GM12878 (cell line): ENCODE measurements around the gene CFAP97D2. TPM values are rescaled to one million over a fixed set of nuclear protein-coding genes. Genes with fewer than 3 reads are reported as not detected.

Source experiments
- ATAC-seq: fragments of 200-7000 bp; cut with Tn5 transposase; 3 replicates; pipeline ENCODE4 v1.9.1; 2020; ENCODE audit warnings: mild to moderate bottlenecking, moderate library complexity
- BruUV-seq: library from RNA; stranded (reverse); fragments of 400-500 nt; replicated peaks from 2 replicates; lab custom pipeline; 2021; lab: Mats Ljungman, UMichigan
- CTCF ChIA-PET: fragments of 300-600 bp; sonication (Branson Sonifier 250); formaldehyde crosslinking; extraction: SDS; loops from one replicate; lab custom pipeline; 2021; ENCODE audit warnings: inconsistent platforms; lab: Yijun Ruan, JAX
- POLR2A ChIA-PET: fragments of 350-600 bp; formaldehyde crosslinking; extraction: SDS; loops from one replicate; lab custom pipeline; 2021; ENCODE audit warnings: inconsistent platforms; lab: Charles Lee
- RAD21 ChIA-PET: fragments of 300-600 bp; sonication (Branson Sonifier 250); formaldehyde crosslinking; loops from one replicate; lab custom pipeline; 2023; ENCODE audit warnings: antibody characterized with exemption; ENCODE audit not compliant: unreplicated experiment; lab: Charles Lee
- SMC1A ChIA-PET: fragments of 300-600 bp; sonication (Branson Sonifier 250); formaldehyde crosslinking; loops from one replicate; lab custom pipeline; 2023; ENCODE audit not compliant: unreplicated experiment, uncharacterized antibody; lab: Charles Lee
- DNase-seq: peaks from one replicate; pipeline ENCODE4 v3.0.0-alpha.2; 2011; ENCODE audit warnings: low read depth, low spot score
- FAIRE-seq: peaks from 3 replicates; lab custom pipeline; 2011; peaks lifted over from hg19 to GRCh38; lab: Jason Lieb, UNC
- H2AFZ ChIP-seq: 2 replicates; pipeline ENCODE4 v1.6.0; 2011; ENCODE audit warnings: low read depth, low read length, control low read depth; ENCODE audit not compliant: control insufficient read depth
- H3K27ac ChIP-seq: 2 replicates; pipeline ENCODE4 v1.5.1; 2011; ENCODE audit warnings: control low read depth; ENCODE audit not compliant: control insufficient read depth, insufficient read depth
- H3K27me3 ChIP-seq, 2 experiments: replicated peaks in 1 of 2; 2 replicates each; pipeline versions ENCODE4 v1.6.0 to v1.6.1; 2011; ENCODE audit warnings: low read length in 1 of 2; ENCODE audit not compliant: control insufficient read depth in 2 of 2, insufficient read depth in 2 of 2
- H3K36me3 ChIP-seq, 2 experiments: 2 replicates each; pipeline ENCODE4 v1.5.1; 2011; ENCODE audit warnings: low read length in 1 of 2; ENCODE audit not compliant: control insufficient read depth in 2 of 2, insufficient read depth in 2 of 2
- H3K4me1 ChIP-seq: 2 replicates; pipeline ENCODE4 v1.6.1; 2011; ENCODE audit warnings: mild to moderate bottlenecking, low read length, moderate library complexity, mixed read lengths; ENCODE audit not compliant: control insufficient read depth, insufficient read depth
- H3K4me2 ChIP-seq: 2 replicates; pipeline ENCODE4 v1.6.0; 2011; ENCODE audit warnings: control low read depth; ENCODE audit not compliant: control insufficient read depth, insufficient read depth
- H3K4me3 ChIP-seq: fragments of 200-600 bp; sonication (generic); 2 replicates; pipeline ENCODE4 v1.5.1; 2016
- H3K79me2 ChIP-seq: 2 replicates; pipeline ENCODE4 v1.6.0; 2011; ENCODE audit warnings: low read length; ENCODE audit not compliant: control insufficient read depth, insufficient read depth
- H3K9ac ChIP-seq: 2 replicates; pipeline ENCODE4 v1.8.0; 2011; ENCODE audit warnings: low read length, control low read depth, mixed read lengths; ENCODE audit not compliant: control insufficient read depth, insufficient read depth
- H3K9me3 ChIP-seq: replicated peaks from 3 replicates; pipeline ENCODE4 v1.5.1; 2011; ENCODE audit warnings: mild to moderate bottlenecking, low read length; ENCODE audit not compliant: control insufficient read depth, insufficient read depth
- H4K20me1 ChIP-seq: 2 replicates; pipeline ENCODE4 v1.6.0; 2011; ENCODE audit not compliant: control insufficient read depth, insufficient read depth
- ATF7 ChIP-seq: fragments of 450-650 bp; IDR thresholded peaks from 2 replicates; pipeline ENCODE4 v1.6.1; 2016; ENCODE audit warnings: low read depth, mild to moderate bottlenecking
- HDAC2 ChIP-seq: fragments of 200-600 bp; sonication (generic); IDR thresholded peaks from 2 replicates; pipeline ENCODE4 v1.6.1; 2017
- NFXL1 ChIP-seq: fragments of 450-650 bp; IDR thresholded peaks from 2 replicates; pipeline ENCODE4 v1.6.1; 2017; ENCODE audit warnings: antibody characterized with exemption, mild to moderate bottlenecking, borderline replicate concordance
- ZBTB40 ChIP-seq: fragments of 450-650 bp; IDR thresholded peaks from 2 replicates; pipeline ENCODE4 v1.6.1; 2016; ENCODE audit warnings: mild to moderate bottlenecking, moderate library complexity, borderline replicate concordance
- WGBS: methylation state at CpG from one replicate; pipeline ENCODE4 v1.1.6; 2016; ENCODE audit warnings: low lambda C conversion rate; ENCODE audit not compliant: insufficient replicate concordance, insufficient coverage; ENCODE audit errors: missing lambda C conversion rate; 5-methylcytosine and 5-hydroxymethylcytosine counted together
- in situ Hi-C: fragments of 300-500 bp; cut with MboI; formaldehyde crosslinking; loops from 9 replicates; pipeline ENCODE4 v1.14.3; 2018; ENCODE audit warnings: mixed read lengths
- intact Hi-C: fragments of 100-400 bp; cut with micrococcal nuclease; formaldehyde crosslinking; loops from one replicate; pipeline ENCODE4 v1.14.2; 2022; ENCODE audit not compliant: unreplicated experiment
- polyA plus RNA-seq, 11 experiments: library from polyadenylated mRNA; depleted of rRNA in 4 of 11; unstranded in 6 of 11; stranded (reverse) in 5 of 11; fragments of >200 nt; fragmentation: Nextera tagmentation in 4 of 11; fragmentation: Illumina TruSeq in 1 of 11; extraction: Ambion mirVana in 4 of 11; extraction: Trizol in 1 of 11; gene quantifications; 1 replicate in 1 of 11; 2 replicates in 10 of 11; pipeline versions ENCODE4 v1.2.1 to v1.2.3, GENCODE V29; 2011 to 2016; ENCODE audit warnings: inconsistent platforms in 2 of 11, missing spikeins in 2 of 11, low read depth in 1 of 11
- total RNA-seq, 4 experiments: library from RNA; depleted of rRNA in 3 of 4; stranded (reverse); fragments of >200 nt in 3 of 4; fragmentation: Illumina TruSeq in 1 of 4; extraction: Trizol in 1 of 4; gene quantifications; 2 replicates each; pipeline versions ENCODE4 v1.2.1 to v1.2.3, GENCODE V29; 2013 to 2021
- TF ChIP-seq, protein P1 (sequence below): IDR thresholded peaks from 2 replicates; pipeline ENCODE4 v1.6.1; 2011; ENCODE audit warnings: low read depth, mild to moderate bottlenecking, low read length, moderate library complexity, borderline replicate concordance; ENCODE audit errors: extremely low read depth
- TF ChIP-seq, protein P2 (sequence below): fragments of 450-650 bp; IDR thresholded peaks from 2 replicates; pipeline ENCODE4 v1.6.1; 2014; ENCODE audit warnings: mild to moderate bottlenecking

CFAP97D2 gene
- total and polyA plus RNA-seq, 10 of the 15 experiments (the other 5 are each of a cell fraction or from before 2014, with no cell fraction given), result not detected

- H3K9ac ChIP-seq, result no peak overlapping the region
- no peaks in the 10 kb centered on the region; the same call in 1 of the 3 replicates for H3K9me3 ChIP-seq
- H3K36me3 ChIP-seq, result no peaks in the 10 kb centered on the region
- FAIRE-seq, result no peak
- SMC1A ChIA-PET, result no interaction called here
- WGBS, result 57% methylated on average over 5 of the region's 5 CpGs
- no TSS peak for BruUV-seq
- no peak overlapping the region for H3K4me3 ChIP-seq
- H3K79me2 ChIP-seq, result no peaks in the 10 kb centered on the region
- H4K20me1 ChIP-seq, result no peaks in the 10 kb centered on the region
- no peak for TF ChIP-seq ATF7
- TF ChIP-seq, protein P1, sequence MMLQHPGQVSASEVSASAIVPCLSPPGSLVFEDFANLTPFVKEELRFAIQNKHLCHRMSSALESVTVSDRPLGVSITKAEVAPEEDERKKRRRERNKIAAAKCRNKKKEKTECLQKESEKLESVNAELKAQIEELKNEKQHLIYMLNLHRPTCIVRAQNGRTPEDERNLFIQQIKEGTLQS, result no peak
- no peak for TF ChIP-seq HDAC2
- TF ChIP-seq, protein P2, sequence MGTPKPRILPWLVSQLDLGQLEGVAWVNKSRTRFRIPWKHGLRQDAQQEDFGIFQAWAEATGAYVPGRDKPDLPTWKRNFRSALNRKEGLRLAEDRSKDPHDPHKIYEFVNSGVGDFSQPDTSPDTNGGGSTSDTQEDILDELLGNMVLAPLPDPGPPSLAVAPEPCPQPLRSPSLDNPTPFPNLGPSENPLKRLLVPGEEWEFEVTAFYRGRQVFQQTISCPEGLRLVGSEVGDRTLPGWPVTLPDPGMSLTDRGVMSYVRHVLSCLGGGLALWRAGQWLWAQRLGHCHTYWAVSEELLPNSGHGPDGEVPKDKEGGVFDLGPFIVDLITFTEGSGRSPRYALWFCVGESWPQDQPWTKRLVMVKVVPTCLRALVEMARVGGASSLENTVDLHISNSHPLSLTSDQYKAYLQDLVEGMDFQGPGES, result no peak
- TF ChIP-seq NFXL1, result no peak
- TF ChIP-seq ZBTB40, result no peak
- POLR2A ChIA-PET, result no interaction called here
- H3K4me1 ChIP-seq, result no peaks in the 10 kb centered on the region
- no peak overlapping the region for H3K4me2 ChIP-seq
- RAD21 ChIA-PET, result no interaction called here
- ATAC-seq, result no peak
- intact Hi-C loops, result no loop called here
- no peak overlapping the region for H3K27ac ChIP-seq
- H2AFZ ChIP-seq, result no peak overlapping the region
- DNase-seq, result no peak
- in situ Hi-C loops, result no loop called here
- peaks cover 0 to 7% of the 10 kb centered on the region in 2 experiments; a peak in 1 of 4 replicates for H3K27me3 ChIP-seq
- CTCF ChIA-PET, result no interaction called here
Measured at GRCh38 chr13:114167885-114168284, 11.2 kb upstream of the CFAP97D2 start.
